ENCODE measurements around the gene PPP2R2C.

PPP2R2C gene

DNA sequence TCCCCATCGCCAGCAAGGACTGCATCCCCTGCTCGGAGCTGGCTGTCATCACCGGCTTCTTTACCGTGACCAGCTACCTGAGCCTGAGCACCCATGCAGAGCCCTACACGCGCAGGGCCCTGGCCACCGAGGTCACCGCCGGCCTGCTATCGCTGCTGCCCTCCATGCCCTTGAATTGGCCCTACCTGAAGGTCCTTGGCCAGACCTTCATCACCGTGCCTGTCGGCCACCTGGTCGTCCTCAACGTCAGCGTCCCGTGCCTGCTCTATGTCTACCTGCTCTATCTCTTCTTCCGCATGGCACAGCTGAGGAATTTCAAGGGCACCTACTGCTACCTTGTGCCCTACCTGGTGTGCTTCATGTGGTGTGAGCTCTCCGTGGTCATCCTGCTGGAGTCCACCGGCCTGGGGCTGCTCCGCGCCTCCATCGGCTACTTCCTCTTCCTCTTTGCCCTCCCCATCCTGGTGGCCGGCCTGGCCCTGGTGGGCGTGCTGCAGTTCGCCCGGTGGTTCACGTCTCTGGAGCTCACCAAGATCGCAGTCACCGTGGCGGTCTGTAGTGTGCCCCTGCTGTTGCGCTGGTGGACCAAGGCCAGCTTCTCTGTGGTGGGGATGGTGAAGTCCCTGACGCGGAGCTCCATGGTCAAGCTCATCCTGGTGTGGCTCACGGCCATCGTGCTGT lies 171.2 kb downstream of the PPP2R2C start:
- TF ChIP-seq, protein P1, sequence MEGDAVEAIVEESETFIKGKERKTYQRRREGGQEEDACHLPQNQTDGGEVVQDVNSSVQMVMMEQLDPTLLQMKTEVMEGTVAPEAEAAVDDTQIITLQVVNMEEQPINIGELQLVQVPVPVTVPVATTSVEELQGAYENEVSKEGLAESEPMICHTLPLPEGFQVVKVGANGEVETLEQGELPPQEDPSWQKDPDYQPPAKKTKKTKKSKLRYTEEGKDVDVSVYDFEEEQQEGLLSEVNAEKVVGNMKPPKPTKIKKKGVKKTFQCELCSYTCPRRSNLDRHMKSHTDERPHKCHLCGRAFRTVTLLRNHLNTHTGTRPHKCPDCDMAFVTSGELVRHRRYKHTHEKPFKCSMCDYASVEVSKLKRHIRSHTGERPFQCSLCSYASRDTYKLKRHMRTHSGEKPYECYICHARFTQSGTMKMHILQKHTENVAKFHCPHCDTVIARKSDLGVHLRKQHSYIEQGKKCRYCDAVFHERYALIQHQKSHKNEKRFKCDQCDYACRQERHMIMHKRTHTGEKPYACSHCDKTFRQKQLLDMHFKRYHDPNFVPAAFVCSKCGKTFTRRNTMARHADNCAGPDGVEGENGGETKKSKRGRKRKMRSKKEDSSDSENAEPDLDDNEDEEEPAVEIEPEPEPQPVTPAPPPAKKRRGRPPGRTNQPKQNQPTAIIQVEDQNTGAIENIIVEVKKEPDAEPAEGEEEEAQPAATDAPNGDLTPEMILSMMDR (IDR thresholded peaks at IDR 0.05) = no peak
- Histone ChIP-seq H3K79me2 (no peaks in the 10 kb centered on the region), H3K4me3 (ENCODE audit: low read depth, low read length) (no peak overlapping the region), H3K9me3 (ENCODE audit: control insufficient read depth, low read length) (no peaks in the 10 kb centered on the region), H3K4me1 (no peaks in the 10 kb centered on the region), H3K9ac (no peak overlapping the region), H3K4me2 (ENCODE audit: low read length) (no peak overlapping the region), H2AFZ (no peak overlapping the region), H3K36me3 (ENCODE audit: control insufficient read depth, insufficient read depth, low read length) (no peaks in the 10 kb centered on the region), H3K27me3 (ENCODE audit: control insufficient read depth, insufficient read depth, low read length) (no peaks in the 10 kb centered on the region), H3K27ac (no peak overlapping the region)

DNA sequence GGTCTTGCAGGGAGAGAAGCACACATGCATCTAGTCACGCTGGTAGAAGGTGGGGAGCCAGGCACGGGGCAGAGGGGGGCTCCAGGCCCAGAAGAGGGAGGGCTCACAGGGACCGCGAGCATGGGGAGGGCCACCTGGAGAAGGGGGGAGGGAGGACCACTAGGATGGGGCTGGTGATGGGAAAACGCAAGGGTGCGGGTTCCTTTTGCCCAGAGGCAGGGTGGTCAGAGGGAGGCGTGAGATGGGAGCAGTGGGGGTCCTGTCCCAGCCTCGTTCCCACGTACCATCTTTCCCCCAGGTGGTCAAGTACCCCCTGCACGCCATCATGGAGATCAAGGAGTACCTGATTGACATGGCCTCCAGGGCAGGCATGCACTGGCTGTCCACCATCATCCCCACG lies 172.1 kb downstream of the PPP2R2C start:
- Histone ChIP-seq H3K27me3 (ENCODE audit: control insufficient read depth, insufficient read depth, low read length) (no peaks in the 10 kb centered on the region), H2AFZ (no peak overlapping the region), H3K79me2 (no peaks in the 10 kb centered on the region), H3K4me2 (ENCODE audit: low read length) (no peak overlapping the region), H3K4me1 (no peaks in the 10 kb centered on the region), H3K4me3 (ENCODE audit: low read depth, low read length) (no peak overlapping the region), H3K9me3 (ENCODE audit: control insufficient read depth, low read length) (no peaks in the 10 kb centered on the region), H3K36me3 (ENCODE audit: control insufficient read depth, insufficient read depth, low read length) (no peaks in the 10 kb centered on the region), H3K9ac (no peak overlapping the region), H3K27ac (no peak overlapping the region)
- TF ChIP-seq, protein P1 (IDR thresholded peaks at IDR 0.05) = no peak

DNA sequence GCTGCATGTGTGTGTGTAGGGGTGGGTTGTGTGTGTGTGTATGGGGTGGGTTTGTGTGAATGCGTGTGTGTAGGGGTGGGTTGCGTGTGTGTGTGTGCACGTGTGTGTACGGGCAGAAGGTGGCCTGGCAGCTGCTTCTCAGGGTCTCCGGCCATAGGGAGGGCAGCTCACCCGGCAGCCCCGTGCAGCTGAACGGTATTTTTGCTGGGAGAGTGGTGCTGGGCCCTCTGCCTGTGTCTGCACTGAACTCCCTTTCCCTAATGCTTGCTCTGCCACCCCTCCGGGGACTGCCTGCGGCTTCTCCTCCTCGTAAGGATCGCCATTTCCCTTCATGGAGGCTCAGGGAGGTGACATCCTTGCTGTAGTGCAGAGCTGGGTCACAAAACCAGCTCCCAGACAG lies 172.5 kb downstream of the PPP2R2C start:
- H3K79me2 ChIP-seq = no peaks in the 10 kb centered on the region
- TF ChIP-seq, protein P1 (IDR thresholded peaks at IDR 0.05) = no peak
- H3K9ac ChIP-seq = no peak overlapping the region
- H3K27me3 ChIP-seq (ENCODE audit: control insufficient read depth, insufficient read depth, low read length) = no peaks in the 10 kb centered on the region
- H3K4me2 ChIP-seq (ENCODE audit: low read length) = no peak overlapping the region
- no peak overlapping the region for H3K27ac ChIP-seq
- no peak overlapping the region for H3K4me3 ChIP-seq (ENCODE audit: low read depth, low read length)
- no peak overlapping the region for H2AFZ ChIP-seq
- no peaks in the 10 kb centered on the region for H3K9me3 ChIP-seq (ENCODE audit: control insufficient read depth, low read length)
- no peaks in the 10 kb centered on the region for H3K36me3 ChIP-seq (ENCODE audit: control insufficient read depth, insufficient read depth, low read length)
- no peaks in the 10 kb centered on the region for H3K4me1 ChIP-seq

DNA sequence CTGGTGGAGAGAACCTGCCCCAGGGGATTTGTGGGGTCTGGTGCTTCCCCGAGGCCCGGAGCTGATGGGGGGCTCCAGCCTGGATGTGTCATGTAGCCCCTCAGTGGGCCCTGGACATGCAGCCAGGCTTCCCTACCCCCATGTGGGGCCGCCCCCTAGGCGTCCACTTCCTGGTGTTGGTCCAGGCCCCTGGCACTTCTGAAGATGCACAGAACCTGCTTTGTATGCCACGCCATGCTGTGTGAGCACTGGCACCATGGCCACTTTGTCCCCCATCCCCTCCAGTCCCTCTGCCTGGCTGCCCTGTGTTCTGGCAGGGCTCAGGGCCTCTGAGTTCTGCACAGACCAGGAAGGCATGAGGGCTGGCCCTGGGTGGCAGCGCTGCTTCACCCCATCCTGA lies 173.6 kb downstream of the PPP2R2C start:
- no peak overlapping the region for H3K27ac ChIP-seq
- no peak overlapping the region for H2AFZ ChIP-seq
- no peaks in the 10 kb centered on the region for H3K36me3 ChIP-seq (ENCODE audit: control insufficient read depth, insufficient read depth, low read length)
- H3K79me2 ChIP-seq = no peaks in the 10 kb centered on the region
- H3K27me3 ChIP-seq (ENCODE audit: control insufficient read depth, insufficient read depth, low read length) = no peaks in the 10 kb centered on the region
- H3K9ac ChIP-seq = no peak overlapping the region
- no peaks in the 10 kb centered on the region for H3K4me1 ChIP-seq
- no peaks in the 10 kb centered on the region for H3K9me3 ChIP-seq (ENCODE audit: control insufficient read depth, low read length)
- H3K4me3 ChIP-seq (ENCODE audit: low read depth, low read length) = no peak overlapping the region
- no peak overlapping the region for H3K4me2 ChIP-seq (ENCODE audit: low read length)
- TF ChIP-seq, protein P1 (IDR thresholded peaks at IDR 0.05) = no peak

DNA sequence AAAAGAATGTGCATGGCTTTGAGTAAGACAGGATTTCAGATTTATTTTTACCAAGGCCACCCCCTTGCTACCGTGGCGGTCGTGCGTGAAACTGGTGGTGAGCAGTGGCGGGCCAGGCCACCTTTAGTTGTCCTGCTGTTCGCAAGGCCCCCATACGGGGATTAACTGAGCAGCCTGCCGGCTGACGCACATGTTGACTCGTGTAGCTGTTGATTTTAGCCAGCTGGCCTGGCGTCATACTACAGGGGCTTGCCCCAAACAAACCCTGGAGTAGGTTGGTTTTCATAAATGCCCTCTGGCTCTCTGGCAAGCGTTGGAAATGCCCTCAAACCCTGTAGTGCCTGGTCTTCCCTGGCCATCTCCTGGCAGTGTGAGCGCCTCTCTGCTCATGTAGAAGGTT lies 174.4 kb downstream of the PPP2R2C start:
- Histone ChIP-seq H3K27me3 (ENCODE audit: control insufficient read depth, insufficient read depth, low read length) (no peaks in the 10 kb centered on the region), H3K4me1 (no peaks in the 10 kb centered on the region), H2AFZ (no peak overlapping the region), H3K4me3 (ENCODE audit: low read depth, low read length) (no peak overlapping the region), H3K4me2 (ENCODE audit: low read length) (no peak overlapping the region), H3K9ac (no peak overlapping the region), H3K36me3 (ENCODE audit: control insufficient read depth, insufficient read depth, low read length) (no peaks in the 10 kb centered on the region), H3K79me2 (no peaks in the 10 kb centered on the region), H3K9me3 (ENCODE audit: control insufficient read depth, low read length) (no peaks in the 10 kb centered on the region), H3K27ac (no peak overlapping the region)
- TF ChIP-seq, protein P1 (IDR thresholded peaks at IDR 0.05) = no peak

Data from parathyroid adenoma (tissue), 2 donors.